DND-41 (cell line): ENCODE results near the gene GRID2.

Source experiments
- ATAC-seq: fragments of 200-7000 bp; cut with Tn5 transposase; 3 replicates; pipeline ENCODE4 v1.9.1; 2021; ENCODE audit warnings: low read depth; ENCODE audit not compliant: insufficient read depth
- DNase-seq: peaks from one replicate; pipeline ENCODE4 v3.0.0-alpha.2; 2020
- H2AFZ ChIP-seq: 2 replicates; pipeline ENCODE4 v1.6.0; 2012; ENCODE audit warnings: low read depth, low read length
- H3K27ac ChIP-seq: 2 replicates; pipeline ENCODE4 v1.5.1; 2012; ENCODE audit warnings: low read length, inconsistent platforms
- H3K27me3 ChIP-seq: fragments of 200-600 bp; sonication (generic); 2 replicates; pipeline ENCODE4 v1.6.0; 2012; ENCODE audit warnings: low read length, mild to moderate bottlenecking, inconsistent platforms; ENCODE audit not compliant: insufficient read depth, poor library complexity
- H3K36me3 ChIP-seq: 2 replicates; pipeline ENCODE4 v1.5.1; 2012; ENCODE audit warnings: low read length, inconsistent platforms; ENCODE audit not compliant: insufficient read depth
- H3K4me1 ChIP-seq: 2 replicates; pipeline ENCODE4 v1.5.1; 2012; ENCODE audit warnings: mild to moderate bottlenecking, low read length; ENCODE audit not compliant: insufficient read depth
- H3K4me2 ChIP-seq: 2 replicates; pipeline ENCODE4 v1.6.0; 2012; ENCODE audit warnings: mild to moderate bottlenecking, moderate library complexity, low read length, inconsistent platforms; ENCODE audit not compliant: insufficient read depth
- H3K4me3 ChIP-seq, 2 experiments: fragments of 200-600 bp in 1 of 2; shearing (Covaris generic) in 1 of 2; 2 replicates each; pipeline ENCODE4 v1.5.1; 2012 to 2016; ENCODE audit warnings: inconsistent platforms in 2 of 2, low read length in 2 of 2, mild to moderate bottlenecking in 2 of 2, low read depth in 1 of 2, moderate library complexity in 1 of 2
- H3K79me2 ChIP-seq: 2 replicates; pipeline ENCODE4 v1.6.0; 2012; ENCODE audit warnings: low read length, inconsistent platforms; ENCODE audit not compliant: insufficient read depth
- H3K9ac ChIP-seq: 2 replicates; pipeline ENCODE4 v1.6.0; 2012; ENCODE audit warnings: low read depth, mild to moderate bottlenecking, inconsistent platforms, low read length, moderate library complexity
- H3K9me3 ChIP-seq: 2 replicates; pipeline ENCODE4 v1.5.1; 2012; ENCODE audit warnings: low read length, moderate library complexity, mild to moderate bottlenecking, inconsistent platforms; ENCODE audit not compliant: insufficient read depth, severe bottlenecking
- H4K20me1 ChIP-seq: 2 replicates; pipeline ENCODE4 v1.6.0; 2012; ENCODE audit warnings: low read length; ENCODE audit not compliant: insufficient read depth
- CTCF ChIP-seq: IDR thresholded peaks from 2 replicates; pipeline ENCODE4 v1.5.1; 2012; ENCODE audit warnings: borderline replicate concordance, low read length, moderate library complexity, mild to moderate bottlenecking; ENCODE audit not compliant: poor library complexity, severe bottlenecking; ENCODE audit errors: extremely low read depth
- EZH2 ChIP-seq: IDR thresholded peaks from 3 replicates; pipeline ENCODE4 v1.6.1; 2012; ENCODE audit warnings: borderline replicate concordance, low read depth, mild to moderate bottlenecking, moderate library complexity, low read length, inconsistent platforms; ENCODE audit not compliant: severe bottlenecking

Gene GRID2

GRCh38 chr4:93216646-93217045 is 912.9 kb downstream of the GRID2 start:
- Histone ChIP-seq H2AFZ (no peak overlapping the region), H3K4me3 (no peak overlapping the region), H3K36me3 (no peaks in the 10 kb centered on the region), H3K9ac (no peak overlapping the region), H3K4me1 (no peaks in the 10 kb centered on the region), H3K4me2 (no peak overlapping the region), H3K27me3 (no peaks in the 10 kb centered on the region), H3K9me3 (no peaks in the 10 kb centered on the region), H3K79me2 (no peaks in the 10 kb centered on the region), H4K20me1 (no peaks in the 10 kb centered on the region), H3K27ac (no peak overlapping the region)
- DNase-seq: no peak
- ATAC-seq: no peak
- no peak for TF ChIP-seq CTCF
- no peak for TF ChIP-seq EZH2

GRCh38 chr4:93217431-93217830 is 913.7 kb downstream of the GRID2 start:
- Histone ChIP-seq H3K4me2 (no peak overlapping the region), H4K20me1 (no peaks in the 10 kb centered on the region), H3K79me2 (no peaks in the 10 kb centered on the region), H3K27ac (no peak overlapping the region), H3K9ac (no peak overlapping the region), H2AFZ (no peak overlapping the region), H3K36me3 (no peaks in the 10 kb centered on the region), H3K9me3 (no peaks in the 10 kb centered on the region), H3K4me1 (no peaks in the 10 kb centered on the region), H3K4me3 (no peak overlapping the region), H3K27me3 (no peaks in the 10 kb centered on the region)
- ATAC-seq (no peak), DNase-seq (no peak)
- TF ChIP-seq CTCF: no peak
- TF ChIP-seq EZH2: no peak

GRCh38 chr4:93221771-93222170 is 918.0 kb downstream of the GRID2 start:
- H3K4me2 ChIP-seq: no peak overlapping the region
- no peaks in the 10 kb centered on the region for H3K79me2 ChIP-seq
- H3K9ac ChIP-seq: no peak overlapping the region
- H3K27ac ChIP-seq: no peak overlapping the region
- DNase-seq (no peak), ATAC-seq (no peak)
- H3K4me1 ChIP-seq: no peaks in the 10 kb centered on the region
- TF ChIP-seq CTCF (no peak), EZH2 (no peak)
- H2AFZ ChIP-seq: no peak overlapping the region
- H3K27me3 ChIP-seq: no peaks in the 10 kb centered on the region
- no peaks in the 10 kb centered on the region for H4K20me1 ChIP-seq
- H3K36me3 ChIP-seq: no peaks in the 10 kb centered on the region
- no peak overlapping the region for H3K4me3 ChIP-seq
- H3K9me3 ChIP-seq: no peaks in the 10 kb centered on the region

GRCh38 chr4:93228021-93228420 is 924.3 kb downstream of the GRID2 start:
- Histone ChIP-seq H3K27ac (no peak overlapping the region), H3K27me3 (no peaks in the 10 kb centered on the region), H3K36me3 (no peaks in the 10 kb centered on the region), H3K9me3 (no peaks in the 10 kb centered on the region), H3K79me2 (no peaks in the 10 kb centered on the region), H4K20me1 (no peaks in the 10 kb centered on the region), H3K4me3 (no peak overlapping the region), H3K4me2 (no peak overlapping the region), H3K4me1 (no peaks in the 10 kb centered on the region), H2AFZ (no peak overlapping the region), H3K9ac (no peak overlapping the region)
- DNase-seq (no peak), ATAC-seq (no peak)
- TF ChIP-seq EZH2: no peak
- TF ChIP-seq CTCF: no peak
